ENCODE measurements around the gene TCTN2. TPM values are rescaled to one million over a fixed set of nuclear protein-coding genes. Genes with fewer than 3 reads are reported as not detected.

The TCTN2 gene
- total RNA-seq, 1 experiment from 2014 or later = 8.3 TPM

- Histone ChIP-seq H3K27me3 (no peaks in the 10 kb centered on the region), H3K4me3 (no peak overlapping the region), H3K9me3 (no peaks in the 10 kb centered on the region), H3K36me3 (peaks cover 26% of the 10 kb centered on the region)
- no peak for DNase-seq
These were observed 49.4 kb downstream of the TCTN2 start for GRCh38 chr12:123720141-123720814.

- no peaks in the 10 kb centered on the region for H3K27me3 ChIP-seq
- peaks cover 32% of the 10 kb centered on the region for H3K36me3 ChIP-seq
- no peak overlapping the region for H3K4me3 ChIP-seq
- no peak for DNase-seq
- H3K9me3 ChIP-seq = no peaks in the 10 kb centered on the region
These were observed 50.3 kb downstream of the TCTN2 start for GRCh38 chr12:123721245-123721644.

- Histone ChIP-seq H3K9me3 (no peaks in the 10 kb centered on the region), H3K36me3 (peaks cover 44% of the 10 kb centered on the region), H3K4me3 (no peak overlapping the region), H3K27me3 (no peaks in the 10 kb centered on the region)
- no peak for DNase-seq
These were observed 52.1 kb downstream of the TCTN2 start for GRCh38 chr12:123723011-123723410.

- no peaks in the 10 kb centered on the region for H3K9me3 ChIP-seq
- H3K27me3 ChIP-seq = no peaks in the 10 kb centered on the region
- H3K36me3 ChIP-seq = peaks cover 39% of the 10 kb centered on the region
- no peak for DNase-seq
- H3K4me3 ChIP-seq = no peak overlapping the region
These were observed 52.9 kb downstream of the TCTN2 start for GRCh38 chr12:123723765-123724164.

GRCh38 chr12:123726244-123726643 lies 55.3 kb downstream of the TCTN2 start:
- no peaks in the 10 kb centered on the region for H3K27me3 ChIP-seq
- peaks cover 36% of the 10 kb centered on the region for H3K36me3 ChIP-seq
- no peaks in the 10 kb centered on the region for H3K9me3 ChIP-seq
- no peak for DNase-seq
- no peak overlapping the region for H3K4me3 ChIP-seq

GRCh38 chr12:123726962-123727361 lies 56.0 kb downstream of the TCTN2 start:
- H3K27me3 ChIP-seq = no peaks in the 10 kb centered on the region
- no peaks in the 10 kb centered on the region for H3K9me3 ChIP-seq
- no peak for DNase-seq
- H3K36me3 ChIP-seq = peaks cover 36% of the 10 kb centered on the region
- H3K4me3 ChIP-seq = no peak overlapping the region

- Histone ChIP-seq H3K27me3 (no peaks in the 10 kb centered on the region), H3K4me3 (no peak overlapping the region), H3K36me3 (peaks cover 32% of the 10 kb centered on the region), H3K9me3 (no peaks in the 10 kb centered on the region)
- DNase-seq = no peak
These were observed 57.0 kb downstream of the TCTN2 start for GRCh38 chr12:123727878-123728277.

- Histone ChIP-seq H3K27me3 (no peaks in the 10 kb centered on the region), H3K36me3 (peaks cover 25% of the 10 kb centered on the region), H3K4me3 (no peak overlapping the region), H3K9me3 (no peaks in the 10 kb centered on the region)
- no peak for DNase-seq
These were observed 60.7 kb downstream of the TCTN2 start for GRCh38 chr12:123731596-123731995.

GRCh38 chr12:123732251-123732650 lies 61.3 kb downstream of the TCTN2 start:
- no peak for DNase-seq
- H3K36me3 ChIP-seq = peaks cover 21% of the 10 kb centered on the region
- H3K9me3 ChIP-seq = no peaks in the 10 kb centered on the region
- H3K4me3 ChIP-seq = no peak overlapping the region
- no peaks in the 10 kb centered on the region for H3K27me3 ChIP-seq

- Histone ChIP-seq H3K9me3 (no peaks in the 10 kb centered on the region), H3K36me3 (peaks cover 21% of the 10 kb centered on the region), H3K4me3 (no peak overlapping the region), H3K27me3 (no peaks in the 10 kb centered on the region)
- DNase-seq = no peak
These were observed 62.3 kb downstream of the TCTN2 start for GRCh38 chr12:123733229-123733628.

GRCh38 chr12:123734268-123734667 lies 63.4 kb downstream of the TCTN2 start:
- Histone ChIP-seq H3K9me3 (no peaks in the 10 kb centered on the region), H3K4me3 (no peak overlapping the region), H3K36me3 (peaks cover 29% of the 10 kb centered on the region), H3K27me3 (no peaks in the 10 kb centered on the region)
- DNase-seq = no peak

- DNase-seq = no peak
These were observed 71.1 kb downstream of the TCTN2 start for GRCh38 chr12:123741937-123742572.

GRCh38 chr12:123743002-123743401 lies 72.1 kb downstream of the TCTN2 start:
- Histone ChIP-seq H3K27me3 (no peaks in the 10 kb centered on the region), H3K36me3 (peaks cover 27% of the 10 kb centered on the region)
- DNase-seq = no peak

More at GRCh38 chr12:123741937-123742572, 71.1 kb downstream of the TCTN2 start:
- no peaks in the 10 kb centered on the region for H3K27me3 ChIP-seq
- H3K9me3 ChIP-seq = no peaks in the 10 kb centered on the region
- H3K36me3 ChIP-seq = peaks cover 29% of the 10 kb centered on the region
- H3K4me3 ChIP-seq = no peak overlapping the region

GRCh38 chr12:123744836-123745235 lies 73.9 kb downstream of the TCTN2 start:
- H3K4me3 ChIP-seq = no peak overlapping the region
- H3K9me3 ChIP-seq = no peaks in the 10 kb centered on the region
- no peaks in the 10 kb centered on the region for H3K27me3 ChIP-seq
- peaks cover 26% of the 10 kb centered on the region for H3K36me3 ChIP-seq
- no peak for DNase-seq

More at GRCh38 chr12:123743002-123743401, 72.1 kb downstream of the TCTN2 start:
- no peak overlapping the region for H3K4me3 ChIP-seq
- no peaks in the 10 kb centered on the region for H3K9me3 ChIP-seq

- Histone ChIP-seq H3K9me3 (no peaks in the 10 kb centered on the region), H3K27me3 (no peaks in the 10 kb centered on the region), H3K4me3 (no peak overlapping the region), H3K36me3 (peaks cover 31% of the 10 kb centered on the region)
- no peak for DNase-seq
These were observed 76.4 kb downstream of the TCTN2 start for GRCh38 chr12:123747309-123747708.

GRCh38 chr12:123748161-123748560 lies 77.2 kb downstream of the TCTN2 start:
- no peak overlapping the region for H3K4me3 ChIP-seq
- H3K36me3 ChIP-seq = peaks cover 30% of the 10 kb centered on the region
- DNase-seq = no peak

GRCh38 chr12:123748661-123749060 lies 77.7 kb downstream of the TCTN2 start:
- H3K27me3 ChIP-seq = no peaks in the 10 kb centered on the region
- H3K4me3 ChIP-seq = no peak overlapping the region
- peak; percentile 28 for DNase-seq
- peaks cover 28% of the 10 kb centered on the region for H3K36me3 ChIP-seq
- H3K9me3 ChIP-seq = no peaks in the 10 kb centered on the region

More at GRCh38 chr12:123748161-123748560, 77.2 kb downstream of the TCTN2 start:
- no peaks in the 10 kb centered on the region for H3K27me3 ChIP-seq
- no peaks in the 10 kb centered on the region for H3K9me3 ChIP-seq

GRCh38 chr12:123749355-123749754 lies 78.4 kb downstream of the TCTN2 start:
- Histone ChIP-seq H3K4me3 (no peak overlapping the region), H3K27me3 (no peaks in the 10 kb centered on the region), H3K36me3 (peaks cover 23% of the 10 kb centered on the region), H3K9me3 (no peaks in the 10 kb centered on the region)
- DNase-seq = no peak

Data from MG63 (cell line).